K562 (cell line): ENCODE results near the gene ATRIP.

ENCODE experiments used
- ASH1L ChIP-seq: fragments of 450-650 bp; IDR thresholded peaks from 2 replicates; pipeline ENCODE4 v1.6.1; 2018; ENCODE audit warnings: borderline replicate concordance, mild to moderate bottlenecking, low read depth; ENCODE audit not compliant: partially characterized antibody
- CREM ChIP-seq: IDR thresholded peaks from 2 replicates; pipeline ENCODE4 v1.6.1; 2014; ENCODE audit warnings: antibody characterized with exemption, low read depth
- CTCF ChIP-seq, 3 experiments: IDR thresholded peaks in 2 of 3; conservative IDR thresholded peaks in 1 of 3; 2 replicates each; pipeline ENCODE4 v1.5.1; 2011 to 2012; ENCODE audit warnings: low read length in 3 of 3, mild to moderate bottlenecking in 3 of 3, control low read depth in 2 of 3, improper control_type of control experiment in 1 of 3, inconsistent platforms in 1 of 3, low read depth in 1 of 3, mixed read lengths in 1 of 3, moderate library complexity in 1 of 3; ENCODE audit not compliant: insufficient read depth in 2 of 3
- JUNB ChIP-seq: fragments of 450-650 bp; formaldehyde crosslinking; conservative IDR thresholded peaks from 2 replicates; pipeline ENCODE4 v1.4.0; 2020; ENCODE audit warnings: mild to moderate bottlenecking
- JUND ChIP-seq, 2 experiments: IDR thresholded peaks; 2 replicates in 1 of 2; 3 replicates in 1 of 2; pipeline ENCODE4 v1.6.1; 2011; ENCODE audit warnings: borderline replicate concordance in 2 of 2, low read depth in 2 of 2, low read length in 2 of 2, improper control_type of control experiment in 1 of 2, missing biosample characterization in 1 of 2, missing genetic modification characterization in 1 of 2, missing genetic modification reagents in 1 of 2
- RBM22 ChIP-seq: fragments of 200-400 bp; formaldehyde crosslinking; IDR thresholded peaks from 2 replicates; pipeline ENCODE4 v1.6.1; 2018; ENCODE audit warnings: low read length, low read depth; ENCODE audit not compliant: poor library complexity, severe bottlenecking
- SMARCC2 ChIP-seq: fragments of 450-650 bp; IDR thresholded peaks from 2 replicates; pipeline ENCODE4 v1.6.1; 2017; ENCODE audit warnings: antibody characterized with exemption, moderate library complexity, mild to moderate bottlenecking, low read depth
- TFE3 ChIP-seq: fragments of 450-650 bp; formaldehyde crosslinking; IDR thresholded peaks from 2 replicates; pipeline ENCODE4 v1.4.0; 2020; ENCODE audit warnings: mild to moderate bottlenecking, mixed read lengths
- YY1 ChIP-seq, 3 experiments: IDR thresholded peaks; 2 replicates each; pipeline ENCODE4 v1.6.1; 2011; ENCODE audit warnings: low read length in 2 of 3, mild to moderate bottlenecking in 2 of 3, moderate library complexity in 2 of 3, borderline replicate concordance in 1 of 3, control low read depth in 1 of 3, low read depth in 1 of 3; ENCODE audit not compliant: insufficient read depth in 3 of 3, insufficient replicate concordance in 2 of 3, control insufficient read depth in 1 of 3, insufficient read length in 1 of 3; ENCODE audit errors: extremely low read depth in 1 of 3
- ZNF24 ChIP-seq: fragments of 450-650 bp; IDR thresholded peaks from 2 replicates; pipeline ENCODE4 v1.6.1; 2016
- TF ChIP-seq, protein P1 (sequence below): sonication (generic); formaldehyde crosslinking; IDR thresholded peaks from 2 replicates; pipeline ENCODE4 v1.8.0; 2023; ENCODE audit warnings: missing genetic modification reagents, mild to moderate bottlenecking, borderline replicate concordance
- TF ChIP-seq, protein P2 (sequence below): fragments of 250-450 bp; sonication (Bioruptor Pico); IDR thresholded peaks from 2 replicates; pipeline ENCODE4 v1.5.0; 2020; ENCODE audit warnings: mild to moderate bottlenecking, borderline replicate concordance

- TF ChIP-seq JUNB (no peak), ZNF24 (no peak), CTCF (IDR thresholded peaks at IDR 0.05 in 2 of 3, conservative IDR thresholded peaks at IDR 0.05 in 1 of 3; ENCODE audit: insufficient read depth in 2 of 3, low read depth in 1 of 3, low read length in 3 of 3) (no peak), YY1 (IDR thresholded peaks at IDR 0.05; ENCODE audit: borderline replicate concordance in 1 of 3, control insufficient read depth in 1 of 3, extremely low read depth in 1 of 3, insufficient read depth in 3 of 3, insufficient read length in 1 of 3, insufficient replicate concordance in 2 of 3, low read depth in 1 of 3, low read length in 2 of 3) (no peak), RBM22 (no peak), CREM (no peak), TFE3 (no peak), JUND (IDR thresholded peaks at IDR 0.05; ENCODE audit: borderline replicate concordance, low read depth, low read length) (no peak), JUND (tag; IDR thresholded peaks at IDR 0.05; ENCODE audit: borderline replicate concordance, low read depth, low read length) (no peak), ASH1L (no peak), SMARCC2 (no peak)
- TF ChIP-seq, protein P1, sequence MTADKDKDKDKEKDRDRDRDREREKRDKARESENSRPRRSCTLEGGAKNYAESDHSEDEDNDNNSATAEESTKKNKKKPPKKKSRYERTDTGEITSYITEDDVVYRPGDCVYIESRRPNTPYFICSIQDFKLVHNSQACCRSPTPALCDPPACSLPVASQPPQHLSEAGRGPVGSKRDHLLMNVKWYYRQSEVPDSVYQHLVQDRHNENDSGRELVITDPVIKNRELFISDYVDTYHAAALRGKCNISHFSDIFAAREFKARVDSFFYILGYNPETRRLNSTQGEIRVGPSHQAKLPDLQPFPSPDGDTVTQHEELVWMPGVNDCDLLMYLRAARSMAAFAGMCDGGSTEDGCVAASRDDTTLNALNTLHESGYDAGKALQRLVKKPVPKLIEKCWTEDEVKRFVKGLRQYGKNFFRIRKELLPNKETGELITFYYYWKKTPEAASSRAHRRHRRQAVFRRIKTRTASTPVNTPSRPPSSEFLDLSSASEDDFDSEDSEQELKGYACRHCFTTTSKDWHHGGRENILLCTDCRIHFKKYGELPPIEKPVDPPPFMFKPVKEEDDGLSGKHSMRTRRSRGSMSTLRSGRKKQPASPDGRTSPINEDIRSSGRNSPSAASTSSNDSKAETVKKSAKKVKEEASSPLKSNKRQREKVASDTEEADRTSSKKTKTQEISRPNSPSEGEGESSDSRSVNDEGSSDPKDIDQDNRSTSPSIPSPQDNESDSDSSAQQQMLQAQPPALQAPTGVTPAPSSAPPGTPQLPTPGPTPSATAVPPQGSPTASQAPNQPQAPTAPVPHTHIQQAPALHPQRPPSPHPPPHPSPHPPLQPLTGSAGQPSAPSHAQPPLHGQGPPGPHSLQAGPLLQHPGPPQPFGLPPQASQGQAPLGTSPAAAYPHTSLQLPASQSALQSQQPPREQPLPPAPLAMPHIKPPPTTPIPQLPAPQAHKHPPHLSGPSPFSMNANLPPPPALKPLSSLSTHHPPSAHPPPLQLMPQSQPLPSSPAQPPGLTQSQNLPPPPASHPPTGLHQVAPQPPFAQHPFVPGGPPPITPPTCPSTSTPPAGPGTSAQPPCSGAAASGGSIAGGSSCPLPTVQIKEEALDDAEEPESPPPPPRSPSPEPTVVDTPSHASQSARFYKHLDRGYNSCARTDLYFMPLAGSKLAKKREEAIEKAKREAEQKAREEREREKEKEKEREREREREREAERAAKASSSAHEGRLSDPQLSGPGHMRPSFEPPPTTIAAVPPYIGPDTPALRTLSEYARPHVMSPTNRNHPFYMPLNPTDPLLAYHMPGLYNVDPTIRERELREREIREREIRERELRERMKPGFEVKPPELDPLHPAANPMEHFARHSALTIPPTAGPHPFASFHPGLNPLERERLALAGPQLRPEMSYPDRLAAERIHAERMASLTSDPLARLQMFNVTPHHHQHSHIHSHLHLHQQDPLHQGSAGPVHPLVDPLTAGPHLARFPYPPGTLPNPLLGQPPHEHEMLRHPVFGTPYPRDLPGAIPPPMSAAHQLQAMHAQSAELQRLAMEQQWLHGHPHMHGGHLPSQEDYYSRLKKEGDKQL (CRISPR knock-in tag), result no peak
- TF ChIP-seq, protein P2, sequence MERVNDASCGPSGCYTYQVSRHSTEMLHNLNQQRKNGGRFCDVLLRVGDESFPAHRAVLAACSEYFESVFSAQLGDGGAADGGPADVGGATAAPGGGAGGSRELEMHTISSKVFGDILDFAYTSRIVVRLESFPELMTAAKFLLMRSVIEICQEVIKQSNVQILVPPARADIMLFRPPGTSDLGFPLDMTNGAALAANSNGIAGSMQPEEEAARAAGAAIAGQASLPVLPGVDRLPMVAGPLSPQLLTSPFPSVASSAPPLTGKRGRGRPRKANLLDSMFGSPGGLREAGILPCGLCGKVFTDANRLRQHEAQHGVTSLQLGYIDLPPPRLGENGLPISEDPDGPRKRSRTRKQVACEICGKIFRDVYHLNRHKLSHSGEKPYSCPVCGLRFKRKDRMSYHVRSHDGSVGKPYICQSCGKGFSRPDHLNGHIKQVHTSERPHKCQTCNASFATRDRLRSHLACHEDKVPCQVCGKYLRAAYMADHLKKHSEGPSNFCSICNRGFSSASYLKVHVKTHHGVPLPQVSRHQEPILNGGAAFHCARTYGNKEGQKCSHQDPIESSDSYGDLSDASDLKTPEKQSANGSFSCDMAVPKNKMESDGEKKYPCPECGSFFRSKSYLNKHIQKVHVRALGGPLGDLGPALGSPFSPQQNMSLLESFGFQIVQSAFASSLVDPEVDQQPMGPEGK (CRISPR knock-in tag), result no peak
These were observed 22.7 kb downstream of the ATRIP start for GRCh38 chr3:48469046-48469915.
